ENCODE data around the gene PTBP1. TPM values are rescaled to one million over a fixed set of nuclear protein-coding genes. Genes with fewer than 3 reads are reported as not detected.
"Not testable (repeated sequence)": the region's sequence is repeated elsewhere in the genome, so short reads cannot be mapped to it uniquely, and the experiment has no call there.

PTBP1 gene
- polyA plus RNA-seq, 3 donors: 400 to 450 (median 417) TPM

GRCh38 chr19:806815-807421 lies 9.7 kb downstream of the PTBP1 start:
- DNase-seq: no peak

DNA sequence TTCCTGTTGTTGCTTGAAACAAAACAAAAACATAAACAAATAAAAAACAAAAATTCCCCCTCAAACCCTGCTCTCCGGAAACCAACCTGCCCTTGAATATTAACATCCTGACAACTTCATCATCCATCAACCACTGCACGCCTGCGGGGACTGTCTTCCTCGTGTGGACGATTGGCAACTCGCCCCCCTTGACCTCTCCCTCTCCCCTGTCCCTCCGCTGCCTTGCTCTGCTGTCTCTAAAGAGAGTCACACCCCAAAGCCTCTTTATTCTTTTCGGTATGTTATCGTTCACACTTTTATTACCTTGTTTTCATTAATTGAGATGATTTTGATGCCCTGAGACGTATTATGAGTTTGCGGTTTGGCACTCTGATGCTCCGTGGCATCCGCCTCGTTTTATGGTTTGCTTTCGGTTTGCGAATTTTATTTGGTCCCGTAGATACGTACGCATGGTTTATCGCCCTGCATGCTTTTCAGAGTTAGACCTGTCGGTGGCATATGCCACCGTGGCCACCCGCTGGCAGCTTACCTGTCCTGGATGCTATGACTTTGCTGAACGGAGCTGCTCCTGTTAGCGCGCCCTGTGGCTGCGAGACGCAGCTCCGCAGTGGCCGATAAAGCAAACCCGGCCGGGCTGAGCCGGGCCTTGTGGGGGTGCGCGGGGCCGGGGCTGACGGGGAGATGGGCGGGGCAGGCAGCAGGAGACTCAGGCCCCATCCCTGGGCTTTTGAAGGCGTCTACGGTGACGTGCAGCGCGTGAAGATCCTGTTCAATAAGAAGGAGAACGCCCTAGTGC lies 10.6 kb downstream of the PTBP1 start:
- no peak for DNase-seq

DNA sequence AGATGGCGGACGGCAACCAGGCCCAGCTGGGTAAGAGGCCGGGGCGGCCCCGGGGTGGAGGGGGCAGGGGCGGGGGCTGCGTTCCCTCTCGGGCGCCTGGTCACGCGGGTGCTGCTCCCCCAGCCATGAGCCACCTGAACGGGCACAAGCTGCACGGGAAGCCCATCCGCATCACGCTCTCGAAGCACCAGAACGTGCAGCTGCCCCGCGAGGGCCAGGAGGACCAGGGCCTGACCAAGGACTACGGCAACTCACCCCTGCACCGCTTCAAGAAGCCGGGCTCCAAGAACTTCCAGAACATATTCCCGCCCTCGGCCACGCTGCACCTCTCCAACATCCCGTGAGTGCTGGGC lies 11.1 kb downstream of the PTBP1 start:
- DNase-seq: no peak

GRCh38 chr19:810077-810855 lies 13.0 kb downstream of the PTBP1 start:
- DNase-seq: no peak

- no peak for DNase-seq
These were observed 13.7 kb downstream of the PTBP1 start for GRCh38 chr19:810883-811489.

- DNase-seq: no peak
These were observed 14.3 kb downstream of the PTBP1 start for GRCh38 chr19:811506-812048.

DNA sequence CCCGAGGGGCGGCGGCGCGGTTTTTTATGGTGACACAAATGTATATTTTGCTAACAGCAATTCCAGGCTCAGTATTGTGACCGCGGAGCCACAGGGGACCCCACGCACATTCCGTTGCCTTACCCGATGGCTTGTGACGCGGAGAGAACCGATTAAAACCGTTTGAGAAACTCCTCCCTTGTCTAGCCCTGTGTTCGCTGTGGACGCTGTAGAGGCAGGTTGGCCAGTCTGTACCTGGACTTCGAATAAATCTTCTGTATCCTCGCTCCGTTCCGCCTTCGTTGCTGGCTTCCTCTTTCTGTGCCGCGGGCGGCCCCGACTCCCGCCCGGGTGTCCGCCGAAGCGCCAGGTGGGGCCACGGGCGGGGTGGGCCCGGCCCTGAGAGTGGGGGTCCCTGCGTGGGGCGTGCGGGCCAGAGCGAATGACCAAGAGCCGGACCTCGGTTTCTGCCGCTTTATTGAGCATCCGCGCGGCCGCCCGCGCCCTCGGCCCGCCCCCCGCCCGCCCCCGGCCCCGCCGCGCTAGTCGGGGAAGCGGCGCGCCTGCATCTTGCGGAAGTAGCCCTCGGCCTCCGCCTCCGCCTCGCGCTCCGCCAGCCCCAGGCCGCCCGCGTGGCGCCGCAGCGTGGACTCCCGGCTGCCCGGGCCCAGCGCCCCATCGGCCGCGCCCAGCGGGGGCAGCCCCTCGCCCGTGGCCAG lies 14.9 kb downstream of the PTBP1 start:
- no peak for DNase-seq

DNA sequence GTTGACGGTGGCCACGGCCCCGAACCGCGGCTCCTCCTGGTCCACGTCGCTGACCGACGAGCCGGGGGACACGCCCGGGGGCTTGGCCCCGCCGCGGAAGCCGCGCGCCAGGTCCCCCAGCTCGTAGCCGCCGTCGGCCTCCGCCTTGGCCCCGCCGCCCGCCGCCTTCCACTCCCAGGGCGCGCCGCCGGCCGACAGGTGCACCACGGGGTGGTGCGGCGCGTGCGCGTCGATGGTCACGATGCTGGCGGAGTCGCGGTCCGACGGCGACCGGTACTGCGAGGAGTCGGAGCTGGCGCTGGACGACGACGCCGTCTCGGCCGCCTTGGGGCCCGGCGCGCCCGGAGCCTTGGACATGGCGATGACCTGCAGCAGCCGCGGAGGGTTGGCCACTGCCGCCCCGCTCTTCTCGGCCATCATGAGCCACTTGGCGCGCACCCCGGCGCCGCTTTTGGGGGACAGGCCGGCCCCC lies 15.5 kb downstream of the PTBP1 start:
- no peak for DNase-seq

GRCh38 chr19:813219-814151 lies 16.2 kb downstream of the PTBP1 start:
- DNase-seq: no peak

DNA sequence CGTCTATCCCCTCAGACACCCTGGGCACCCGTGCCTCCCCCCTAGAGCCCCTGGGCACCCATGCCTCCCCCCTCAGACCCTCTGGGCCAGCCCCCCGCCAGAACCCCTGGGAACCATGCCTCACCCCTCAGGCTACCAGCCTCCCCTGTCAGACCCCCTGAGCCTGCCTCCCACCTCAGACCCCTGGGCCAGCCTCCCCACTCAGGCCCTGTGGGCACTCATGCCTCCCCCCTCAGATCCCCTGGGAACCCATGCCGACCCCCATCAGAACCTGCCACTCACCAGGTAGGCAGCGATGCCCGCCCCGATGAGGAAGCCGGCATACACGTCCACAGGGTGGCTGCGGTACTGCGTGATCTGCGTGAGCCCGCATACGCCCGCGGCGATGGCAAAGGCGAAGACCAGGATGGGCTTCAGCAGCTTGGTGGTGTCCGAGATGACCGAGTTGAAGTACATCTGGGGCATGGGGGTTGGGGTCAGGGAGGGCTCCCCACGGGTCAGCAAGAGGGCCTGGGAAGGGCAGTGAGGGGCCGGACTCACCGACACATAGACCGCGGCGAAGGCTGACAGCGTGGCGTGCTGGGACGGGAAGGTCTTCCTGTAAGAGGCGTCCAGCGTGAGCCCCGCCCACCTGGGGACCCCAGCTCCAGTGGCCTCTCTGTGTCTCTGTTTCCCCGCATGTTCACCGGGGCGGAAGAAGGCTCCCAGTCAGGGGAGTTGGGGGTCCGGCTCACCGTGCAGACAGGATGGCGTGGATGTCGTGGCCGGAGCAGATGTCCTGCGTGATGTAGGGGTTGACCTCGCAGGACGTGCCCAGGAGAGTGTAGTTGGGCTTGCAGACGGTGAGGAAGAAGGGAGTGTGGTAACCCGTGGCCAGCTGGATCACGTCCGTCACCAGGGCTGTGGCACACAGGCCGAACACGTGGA lies 17.2 kb downstream of the PTBP1 start:
- no peak for DNase-seq

- no peak for DNase-seq
These were observed 18.0 kb downstream of the PTBP1 start for GRCh38 chr19:815079-815774.

DNA sequence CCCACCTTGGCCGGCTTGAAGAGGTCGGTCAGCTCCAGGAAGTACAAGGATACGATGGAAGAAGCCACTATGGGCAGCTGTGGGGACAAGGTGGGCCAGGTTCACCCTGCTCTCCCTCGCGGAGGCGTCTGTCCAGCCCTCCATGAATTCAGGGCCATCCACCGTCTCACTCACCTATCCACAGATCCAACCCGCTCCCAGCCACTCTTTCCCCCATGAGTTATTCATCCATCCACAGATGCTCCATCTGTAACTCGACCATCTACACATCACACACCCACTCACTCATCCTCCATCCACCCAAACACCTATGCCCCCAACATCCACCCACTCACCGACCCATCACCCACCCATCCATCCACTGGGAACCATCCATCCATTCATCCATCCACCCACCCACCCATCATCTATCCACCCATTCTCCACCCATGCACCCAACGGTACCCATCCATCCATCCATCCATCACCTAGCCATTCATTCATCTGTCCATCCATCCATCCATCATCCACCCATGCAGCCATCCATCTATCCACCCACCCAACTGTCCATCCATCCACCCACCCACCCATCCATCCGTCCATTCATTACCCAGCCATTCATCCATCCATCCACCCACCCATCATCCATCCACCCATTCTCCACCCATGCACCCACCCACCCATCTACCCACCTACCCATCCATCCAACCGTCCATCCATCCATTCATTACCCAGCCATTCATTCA lies 18.7 kb downstream of the PTBP1 start:
- DNase-seq: no peak

DNA sequence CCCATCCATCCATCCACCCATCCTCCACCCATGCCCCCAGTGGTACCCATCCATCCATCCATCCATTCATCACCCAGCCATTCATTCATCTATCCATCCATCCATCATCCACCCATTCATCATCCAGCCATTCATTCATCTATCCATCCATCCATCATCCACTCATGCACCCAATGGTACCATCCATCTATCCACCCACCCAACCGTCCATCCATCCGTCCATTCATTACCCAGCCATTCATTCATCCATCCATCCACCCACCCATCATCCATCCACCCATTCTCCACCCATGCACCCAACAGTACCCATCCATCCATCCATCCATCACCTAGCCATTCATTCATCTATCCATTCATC lies 19.2 kb downstream of the PTBP1 start:
- DNase-seq: no peak

DNA sequence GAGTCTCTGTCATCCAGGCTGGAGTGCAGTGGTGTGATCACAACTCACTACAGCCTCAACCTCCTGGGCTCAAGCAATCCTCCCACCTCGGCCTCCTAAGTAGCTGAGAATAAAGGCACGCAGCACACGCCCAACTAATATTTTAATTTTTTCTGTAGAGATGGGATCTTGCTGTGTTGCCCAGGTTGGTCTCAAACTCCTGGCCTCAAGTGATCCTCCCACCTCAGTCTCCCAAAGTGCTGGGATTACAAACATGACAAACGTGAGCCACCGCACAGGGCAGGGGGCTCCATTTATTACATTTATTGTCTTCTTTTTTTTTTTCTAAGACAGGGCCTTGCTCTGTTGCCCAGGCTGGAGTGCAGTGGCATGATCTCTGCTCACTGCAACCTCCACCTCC lies 23.0 kb downstream of the PTBP1 start:
- not testable (repeated sequence) for DNase-seq

DNA sequence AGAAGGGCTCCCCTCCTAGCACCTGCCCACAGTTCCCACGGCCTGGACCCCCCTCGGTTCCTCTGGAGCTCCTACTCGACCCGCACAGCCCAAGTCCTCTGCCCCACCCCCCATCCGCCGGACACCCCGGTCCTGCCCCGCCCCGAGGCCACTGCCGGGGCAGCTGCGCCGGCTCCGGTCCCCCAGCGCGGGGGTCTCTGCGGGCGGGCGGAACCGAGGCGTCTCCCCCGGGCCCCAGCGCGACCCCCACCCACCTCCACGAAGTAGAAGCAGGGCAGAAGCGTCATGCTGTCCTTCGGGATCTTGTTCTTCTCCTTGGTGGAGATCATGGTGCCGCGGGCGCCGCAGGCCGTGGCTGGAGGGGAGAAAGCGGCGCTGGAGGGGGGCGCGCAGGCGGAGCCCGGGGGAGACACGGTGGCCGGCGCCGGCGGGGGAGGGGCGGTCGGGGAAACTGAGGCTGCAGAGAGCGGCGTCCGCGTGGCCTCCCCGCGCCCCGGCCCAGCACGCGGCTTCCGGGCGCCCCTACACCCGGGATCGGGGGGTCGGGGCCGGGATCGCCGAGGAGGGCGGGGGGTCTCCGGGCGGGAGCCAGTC lies 24.1 kb downstream of the PTBP1 start:
- no peak for DNase-seq

- no peak for DNase-seq
These were observed 24.7 kb downstream of the PTBP1 start, which contains the start of gene PLPPR3 for GRCh38 chr19:821825-822503. Gene PLPPR3 (minus strand): TSS chr19:821955. CDS start chr19:821559, 396 bp downstream.

All from renal pelvis (tissue), 4 donors.